Measurements from ENCODE around the gene LRRC27.

Gene LRRC27

GRCh38 chr10:132301371-132302330 lies 30.3 kb upstream of the LRRC27 start:
- no peak for DNase-seq (ENCODE audit: low read depth)

DNA sequence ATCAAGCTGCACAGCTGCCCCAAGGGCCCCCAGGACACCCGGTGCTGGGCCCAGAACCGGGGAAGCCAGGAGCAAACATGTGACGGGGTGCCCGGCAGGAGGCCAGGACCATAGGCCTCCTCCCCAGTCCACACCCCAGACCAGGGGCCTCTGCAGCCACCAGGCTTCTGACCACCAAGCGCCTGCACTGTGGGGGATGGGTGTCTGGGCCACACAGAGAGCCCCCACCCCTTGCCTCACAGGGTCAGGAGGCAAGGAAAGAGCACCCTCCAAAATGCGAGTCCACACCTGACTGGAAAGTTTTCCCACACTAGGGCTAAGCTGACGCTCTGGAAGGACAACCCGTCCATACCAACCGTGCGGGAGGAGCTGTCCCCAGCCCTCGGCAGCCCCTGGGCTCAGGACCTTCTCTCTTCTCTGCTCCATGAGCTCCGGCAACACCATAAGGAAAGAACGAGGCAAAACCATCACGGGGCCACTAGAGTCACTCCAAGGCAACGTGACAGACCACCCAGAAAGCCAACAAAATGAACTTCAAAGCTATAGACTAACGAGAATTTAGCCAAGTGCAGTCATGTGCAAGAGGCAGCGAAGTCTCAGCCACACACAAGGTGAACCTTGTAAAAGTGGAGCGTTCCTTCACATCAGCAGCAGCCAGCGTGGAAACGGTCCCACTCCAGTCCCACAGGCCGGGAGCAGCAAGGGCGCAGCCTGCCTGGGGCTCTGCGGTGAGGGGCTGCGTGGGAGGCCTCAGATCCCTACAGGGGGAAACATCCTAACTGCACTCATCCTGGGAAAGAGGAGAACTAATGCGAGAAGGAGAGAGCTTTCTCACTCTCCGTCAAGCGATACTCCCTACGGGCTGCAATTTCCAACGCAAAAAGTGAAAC lies 29.3 kb upstream of the LRRC27 start:
- DNase-seq (ENCODE audit: low read depth) = no peak

GRCh38 chr10:132303361-132304115 lies 28.5 kb upstream of the LRRC27 start:
- DNase-seq (ENCODE audit: low read depth) = no peak

- no peak for DNase-seq (ENCODE audit: low read depth)
Observed at GRCh38 chr10:132304756-132305509, 27.1 kb upstream of the LRRC27 start.

DNA sequence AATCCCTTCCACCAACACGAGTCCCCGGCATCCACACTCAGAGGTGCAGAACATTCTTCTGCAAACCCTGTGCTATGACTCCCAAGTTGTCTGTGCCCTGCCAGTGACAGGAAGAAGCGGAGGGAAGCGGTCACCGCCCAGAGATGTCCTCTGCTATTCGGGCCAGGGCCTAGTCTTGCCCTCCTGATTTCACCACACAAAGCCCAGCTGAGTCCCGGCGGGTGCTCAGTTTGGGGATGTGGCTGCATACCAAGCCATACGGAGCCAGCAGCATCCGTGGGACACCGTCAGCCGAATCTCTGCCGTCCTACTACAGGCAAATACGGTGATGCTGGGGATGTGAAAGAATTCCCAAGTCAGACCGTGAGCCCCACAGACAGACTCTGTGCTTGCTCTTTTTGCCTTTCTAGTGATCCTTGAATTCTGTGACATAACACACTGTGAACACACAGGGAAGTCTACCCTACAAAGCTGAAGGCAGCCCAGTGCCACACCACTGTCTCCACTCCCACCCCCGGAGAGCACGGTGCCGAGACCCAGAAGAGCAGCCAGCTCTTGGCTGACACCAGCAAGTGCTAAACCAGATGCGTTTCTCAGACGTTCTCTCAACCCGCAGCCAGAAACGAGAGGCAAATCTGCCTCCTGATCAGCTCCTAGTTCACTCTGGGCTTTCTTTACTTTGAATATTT lies 26.2 kb upstream of the LRRC27 start:
- no peak for DNase-seq (ENCODE audit: low read depth)

GRCh38 chr10:132306343-132306685 lies 25.7 kb upstream of the LRRC27 start:
- no peak for DNase-seq (ENCODE audit: low read depth)

DNA sequence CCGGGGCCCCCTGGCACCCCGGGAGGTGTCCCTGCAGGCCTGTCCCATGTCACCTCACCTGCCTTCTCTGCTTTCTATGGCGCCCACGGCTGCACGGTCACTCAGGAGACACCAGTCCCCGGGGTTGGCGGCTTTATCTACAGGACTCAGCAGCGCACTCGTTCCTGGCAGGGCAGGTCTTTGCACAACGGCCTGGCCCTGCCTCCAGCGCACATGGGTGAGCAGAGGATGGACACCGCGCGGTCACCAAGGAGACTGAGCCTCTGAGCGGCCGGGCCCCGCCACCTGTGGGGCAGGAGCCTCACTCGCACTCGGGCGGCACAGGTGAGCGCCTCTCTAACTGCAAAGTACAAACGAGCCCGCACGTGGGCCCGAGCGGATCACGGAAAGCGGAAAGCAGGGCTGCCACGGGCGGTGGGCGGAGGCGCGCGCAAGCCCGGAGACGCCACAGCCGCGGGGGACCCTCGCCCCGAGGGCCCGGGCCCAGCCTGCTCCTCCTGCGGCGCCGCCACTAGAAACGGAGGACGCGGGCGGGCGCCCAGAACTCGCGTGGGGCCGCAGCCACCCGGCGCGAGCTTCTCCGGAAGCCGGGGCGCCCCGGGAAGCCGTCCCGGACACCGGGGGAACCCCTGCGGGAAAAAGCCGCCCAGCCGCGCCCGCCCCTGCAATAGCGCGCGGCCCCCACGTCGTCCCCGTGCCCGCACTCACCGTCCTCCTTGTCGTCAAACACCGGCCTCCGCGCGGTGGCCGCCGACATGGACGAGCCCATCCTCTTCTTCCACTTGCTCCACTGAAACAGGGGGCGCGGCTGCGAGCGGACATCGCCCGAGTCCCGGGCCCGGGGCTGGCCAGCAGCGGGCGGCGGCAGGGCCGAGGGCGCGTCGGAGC lies 24.9 kb upstream of the LRRC27 start:
- DNase-seq (ENCODE audit: low read depth) = no peak

GRCh38 chr10:132307823-132308586 lies 24.0 kb upstream of the LRRC27 start, which contains the start of gene STK32C:
STK32C (minus strand) TSS chr10:132307950; CDS start chr10:132307833, 117 bp downstream.
- DNase-seq (ENCODE audit: low read depth) = peak; percentile 80

- DNase-seq (ENCODE audit: low read depth) = no peak
Observed at GRCh38 chr10:132308587-132309470, 23.2 kb upstream of the LRRC27 start.

GRCh38 chr10:132309471-132309865 lies 22.5 kb upstream of the LRRC27 start:
- DNase-seq (ENCODE audit: low read depth) = no peak

DNA sequence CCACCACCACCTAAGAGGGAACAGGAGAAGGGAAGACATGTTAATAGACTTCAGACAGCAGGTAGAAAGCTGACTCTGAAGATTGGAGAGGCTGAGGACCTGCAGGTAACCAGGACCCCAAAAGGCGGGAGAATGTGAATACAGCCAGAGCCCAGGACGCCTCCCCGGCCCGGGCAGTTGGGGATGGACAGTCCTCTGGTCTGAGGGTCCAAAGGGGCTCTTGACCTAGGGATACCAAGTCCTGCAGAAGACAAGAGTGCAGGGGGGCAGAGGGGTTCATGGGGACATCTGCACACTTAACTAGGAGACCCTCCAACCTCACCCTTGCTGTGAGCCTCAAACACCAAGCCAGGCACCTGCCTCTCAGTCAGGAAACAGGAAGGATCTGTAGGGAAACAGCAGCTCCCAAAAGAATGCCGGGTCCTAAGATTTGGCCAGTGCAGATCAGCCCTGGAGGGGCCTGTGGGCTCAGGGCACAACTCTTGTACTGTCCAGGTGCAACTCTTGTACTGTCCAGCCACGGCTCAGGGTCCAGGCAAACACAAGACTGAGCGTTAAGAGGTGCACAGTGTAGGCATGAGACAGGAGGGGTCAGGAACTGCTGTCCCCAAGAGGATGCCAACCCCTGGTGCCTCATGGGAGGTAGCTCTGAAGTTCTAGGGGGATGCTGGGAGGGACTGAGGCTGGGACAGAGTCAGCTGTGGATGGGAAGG lies 22.0 kb upstream of the LRRC27 start:
- DNase-seq (ENCODE audit: low read depth) = no peak

DNA sequence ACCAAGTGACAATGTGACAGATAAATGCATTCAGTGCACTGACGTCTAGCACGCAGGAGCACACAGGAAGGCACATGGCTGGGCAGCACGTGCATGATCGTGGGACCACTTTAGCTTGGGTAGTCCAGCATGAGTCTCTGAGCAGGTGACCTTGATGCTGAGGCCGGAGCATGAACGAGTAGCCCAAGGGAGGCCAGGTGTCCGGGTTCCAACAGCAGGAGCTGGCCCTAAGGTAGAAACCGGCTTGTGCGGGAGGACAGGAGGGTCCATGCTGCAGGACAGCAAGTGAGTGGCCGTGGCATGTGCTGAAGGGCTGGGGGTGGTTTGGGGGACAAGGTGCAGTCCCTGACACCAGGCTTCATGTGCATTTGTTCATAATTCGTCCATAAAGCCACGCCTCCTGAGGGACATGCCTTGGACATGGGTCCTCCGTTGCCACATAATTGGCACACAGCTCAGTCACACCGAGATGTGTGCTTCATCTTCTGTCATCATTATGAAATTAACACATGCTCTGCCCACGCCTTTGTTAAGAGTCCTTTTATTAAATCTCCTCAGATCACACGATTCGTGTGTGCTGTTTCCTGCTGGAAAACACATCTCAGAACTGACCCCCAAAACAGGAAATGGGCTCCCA lies 21.2 kb upstream of the LRRC27 start:
- no peak for DNase-seq (ENCODE audit: low read depth)

DNA sequence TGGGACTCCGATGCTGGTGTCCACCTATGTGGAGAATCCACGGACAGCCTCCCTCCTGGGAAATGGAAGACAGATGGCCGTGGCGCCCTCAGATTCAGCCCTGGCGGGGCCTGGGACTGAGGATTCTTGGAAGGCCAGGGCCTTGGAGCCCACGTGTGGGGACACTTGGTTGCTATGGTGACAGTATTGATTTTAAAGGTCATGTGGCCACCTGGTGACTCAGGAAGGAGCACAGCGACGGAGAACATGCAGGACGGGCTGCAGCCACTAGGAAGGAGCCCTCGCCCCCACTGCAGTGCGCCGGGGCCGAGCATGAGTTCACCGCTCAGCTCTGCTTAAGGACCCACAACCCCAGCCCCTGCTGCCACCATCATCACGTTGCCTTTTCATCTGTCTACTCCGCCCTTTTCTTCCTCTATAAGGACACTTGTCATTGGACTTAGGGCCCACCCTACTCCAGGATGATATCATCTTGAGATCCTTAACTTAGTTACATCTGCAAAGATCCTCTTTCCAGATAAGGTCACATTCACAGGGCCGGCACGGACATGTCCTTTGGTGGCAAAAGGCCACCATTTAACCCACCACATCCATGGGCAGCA lies 20.6 kb upstream of the LRRC27 start:
- no peak for DNase-seq (ENCODE audit: low read depth)

DNA sequence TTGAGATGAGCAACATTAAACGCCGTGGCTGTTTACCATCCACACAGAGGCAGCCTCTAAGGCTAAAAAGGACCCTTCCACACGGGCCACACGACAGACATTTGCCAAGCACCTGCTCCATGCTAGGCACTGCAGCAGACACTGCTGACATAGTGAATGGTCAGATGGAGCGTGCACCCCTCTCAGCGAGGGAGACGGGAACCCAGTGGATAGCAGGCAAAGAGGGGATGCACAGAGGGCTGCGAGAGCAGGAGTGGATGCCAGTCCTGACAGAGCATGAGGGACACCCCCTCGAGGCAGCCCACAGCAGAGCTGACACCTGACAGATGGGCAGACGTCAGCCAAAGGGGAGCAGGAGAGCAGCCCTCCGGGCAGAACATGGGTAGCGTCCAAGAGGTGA lies 18.7 kb upstream of the LRRC27 start:
- DNase-seq (ENCODE audit: low read depth) = no peak

GRCh38 chr10:132313865-132314264 lies 18.1 kb upstream of the LRRC27 start:
- no peak for DNase-seq (ENCODE audit: low read depth)

DNA sequence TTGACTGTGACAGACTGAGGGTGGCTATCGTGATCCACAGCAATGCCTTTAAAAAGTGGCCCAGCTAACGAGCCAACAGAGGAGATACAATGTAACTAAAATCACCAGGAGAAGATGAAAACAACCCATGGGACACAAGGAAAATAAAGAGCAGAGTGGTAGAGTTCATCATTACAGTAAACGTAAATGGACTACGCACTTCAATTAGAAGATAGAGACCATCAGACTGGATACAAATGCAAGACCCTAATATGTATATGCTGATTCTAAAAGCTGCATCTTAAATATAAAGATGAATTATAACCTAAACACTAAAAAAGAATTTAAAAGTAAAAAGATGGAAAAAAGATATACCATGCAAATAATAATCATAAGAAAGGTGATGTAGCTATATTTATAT lies 17.7 kb upstream of the LRRC27 start:
- DNase-seq (ENCODE audit: low read depth) = no peak
